Endothelial cell of umbilical vein (primary cell): ENCODE results near the gene SPOPL. TPM values are rescaled to one million over a fixed set of nuclear protein-coding genes. Genes with fewer than 3 reads are reported as not detected.

Experiments
- BruUV-seq: library from RNA; stranded (reverse); fragments of 400-500 nt; replicated peaks from 2 replicates; lab custom pipeline; 2021; lab: Mats Ljungman, UMichigan
- CTCF ChIA-PET: fragments of 300-600, 350-600 bp; sonication (Branson Sonifier 250); formaldehyde crosslinking; loops from one replicate; lab custom pipeline; 2021; ENCODE audit warnings: antibody characterized with exemption, inconsistent platforms; lab: Charles Lee
- POLR2A ChIA-PET: fragments of 300-600, 350-600 bp; sonication (Branson Sonifier 250); formaldehyde crosslinking; loops from one replicate; lab custom pipeline; 2021; ENCODE audit warnings: antibody characterized with exemption, inconsistent platforms; lab: Charles Lee
- DNase-seq: peaks from one replicate; pipeline ENCODE4 v3.0.0-alpha.2; 2011; ENCODE audit warnings: low read depth, low spot score
- FAIRE-seq: peaks from 2 replicates; lab custom pipeline; 2011; peaks lifted over from hg19 to GRCh38; lab: Jason Lieb, UNC
- H2AFZ ChIP-seq: 2 replicates; pipeline ENCODE4 v1.6.0; 2012; ENCODE audit warnings: low read depth, low read length, control low read depth, inconsistent platforms
- H3K27ac ChIP-seq: 2 replicates; pipeline ENCODE4 v1.5.1; 2011; ENCODE audit warnings: low read depth, mild to moderate bottlenecking, control low read depth, low read length, moderate library complexity; ENCODE audit not compliant: insufficient read depth
- H3K27me3 ChIP-seq, 2 experiments: 2 replicates each; pipeline versions ENCODE4 v1.6.0 to v1.6.1; 2011; ENCODE audit warnings: low read length in 2 of 2, mixed read lengths in 1 of 2; ENCODE audit not compliant: control insufficient read depth in 2 of 2, insufficient read depth in 2 of 2
- H3K36me3 ChIP-seq, 2 experiments: 2 replicates in 1 of 2; 3 replicates in 1 of 2; pipeline ENCODE4 v1.5.1; 2011; ENCODE audit warnings: low read length in 2 of 2, mild to moderate bottlenecking in 1 of 2, moderate library complexity in 1 of 2; ENCODE audit not compliant: control insufficient read depth in 2 of 2, insufficient read depth in 2 of 2; ENCODE audit errors: extremely low read depth in 1 of 2
- H3K4me1 ChIP-seq: 3 replicates; pipeline ENCODE4 v1.5.1; 2011; ENCODE audit warnings: mild to moderate bottlenecking, low read length; ENCODE audit not compliant: control insufficient read depth, insufficient read depth; ENCODE audit errors: extremely low read depth
- H3K4me2 ChIP-seq: 2 replicates; pipeline ENCODE4 v1.6.1; 2011; ENCODE audit warnings: low read length, control low read depth, mixed read lengths; ENCODE audit not compliant: insufficient read depth
- H3K4me3 ChIP-seq, 3 experiments: fragments of 200-600 bp in 1 of 3; sonication (generic), shearing (Covaris generic) in 1 of 3; replicated peaks in 1 of 3; 2 replicates each; pipeline ENCODE4 v1.5.1; 2011 to 2016; ENCODE audit warnings: control low read depth in 3 of 3, low read length in 3 of 3, mild to moderate bottlenecking in 2 of 3, inconsistent platforms in 1 of 3, low read depth in 1 of 3, moderate library complexity in 1 of 3; ENCODE audit not compliant: insufficient read depth in 1 of 3
- H3K79me2 ChIP-seq: 2 replicates; pipeline ENCODE4 v1.6.0; 2012; ENCODE audit warnings: low read length, inconsistent platforms; ENCODE audit not compliant: control insufficient read depth, insufficient read depth
- H3K9ac ChIP-seq: replicated peaks from 2 replicates; pipeline ENCODE3; 2011; ENCODE audit warnings: low read length, control low read depth; ENCODE audit not compliant: insufficient read depth; ENCODE audit errors: extremely low read depth
- H3K9me1 ChIP-seq: replicated peaks from 3 replicates; pipeline ENCODE4 v1.6.0; 2011; ENCODE audit warnings: mild to moderate bottlenecking, low read length; ENCODE audit not compliant: control insufficient read depth, insufficient read depth; ENCODE audit errors: extremely low read depth
- H3K9me3 ChIP-seq: replicated peaks from 2 replicates; pipeline ENCODE4 v1.5.1; 2012; ENCODE audit warnings: low read length, inconsistent platforms; ENCODE audit not compliant: control insufficient read depth, insufficient read depth
- H4K20me1 ChIP-seq: replicated peaks from 2 replicates; pipeline ENCODE3; 2011; ENCODE audit warnings: mild to moderate bottlenecking, low read length; ENCODE audit not compliant: control insufficient read depth, insufficient read depth; ENCODE audit errors: extremely low read depth
- CTCF ChIP-seq, 2 donors: IDR thresholded peaks; 1 replicate in 1 of 2; 2 replicates in 1 of 2; pipeline ENCODE4 v1.5.1; 2011; ENCODE audit warnings: low read length in 2 of 2, mild to moderate bottlenecking in 2 of 2, moderate library complexity in 2 of 2, control low read depth in 1 of 2, inconsistent platforms in 1 of 2, low read depth in 1 of 2; ENCODE audit not compliant: insufficient read depth in 1 of 2; ENCODE audit errors: extremely low read depth in 1 of 2
- EZH2 ChIP-seq: IDR thresholded peaks from 2 replicates; pipeline ENCODE4 v1.6.1; 2012; ENCODE audit warnings: borderline replicate concordance, low read depth, mild to moderate bottlenecking, moderate library complexity, low read length, inconsistent platforms; ENCODE audit not compliant: severe bottlenecking
- FOS ChIP-seq: IDR thresholded peaks from 2 replicates; pipeline ENCODE4 v1.6.1; 2011; ENCODE audit warnings: mild to moderate bottlenecking, low read length, moderate library complexity, borderline replicate concordance; ENCODE audit not compliant: insufficient read depth
- GATA2 ChIP-seq: IDR thresholded peaks from 2 replicates; pipeline ENCODE4 v1.7.0; 2011; ENCODE audit warnings: low read depth, mild to moderate bottlenecking, moderate library complexity, mixed read lengths, low read length; ENCODE audit not compliant: insufficient read length, insufficient read depth
- JUN ChIP-seq: IDR thresholded peaks from 2 replicates; pipeline ENCODE4 v1.6.1; 2011; ENCODE audit warnings: borderline replicate concordance, low read depth; ENCODE audit not compliant: insufficient read length, insufficient read depth
- MAX ChIP-seq: IDR thresholded peaks from 2 replicates; pipeline ENCODE4 v1.6.1; 2011; ENCODE audit not compliant: insufficient read depth, insufficient read length
- MYC ChIP-seq: IDR thresholded peaks from one replicate; pipeline ENCODE4 v1.6.1; 2011; ENCODE audit warnings: mild to moderate bottlenecking, low read depth, low read length
- POLR2A ChIP-seq: IDR thresholded peaks from 2 replicates; pipeline ENCODE4 v1.6.1; 2012; ENCODE audit warnings: low read depth, mild to moderate bottlenecking, control low read depth, low read length
- POLR2AphosphoS5 ChIP-seq: IDR thresholded peaks from 2 replicates; pipeline ENCODE4 v1.6.1; 2012; ENCODE audit warnings: low read depth, mild to moderate bottlenecking, control low read depth, low read length, moderate library complexity; ENCODE audit not compliant: insufficient read depth
- dilution Hi-C: fragments of 300-500 bp; cut with MboI; formaldehyde crosslinking; loops from one replicate; pipeline ENCODE4 v1.15.0; 2019; ENCODE audit warnings: low sequenced_read_pairs; ENCODE audit not compliant: extremely low pct_ligation_motif_present
- intact Hi-C: fragments of 100-400 bp; cut with micrococcal nuclease; formaldehyde crosslinking; loops from one replicate; pipeline ENCODE4 v1.10.0; 2022
- polyA plus RNA-seq, 4 experiments: library from polyadenylated mRNA; depleted of rRNA in 3 of 4; stranded (reverse) in 3 of 4; unstranded in 1 of 4; fragments of >200 nt; gene quantifications; 2 replicates each; pipeline versions ENCODE4 v1.2.1 to v1.2.3, GENCODE V29; 2011 to 2012; ENCODE audit warnings: missing spikeins in 1 of 4
- total RNA-seq: library from RNA; stranded (reverse); gene quantifications from 2 replicates; pipeline ENCODE4 v1.2.3, GENCODE V29; 2021

Gene SPOPL
- total and polyA plus RNA-seq, 2 donors (not counting 3 experiments of a cell fraction or from before 2014, with no cell fraction given), result 3.1 to 17.4 TPM

- no peak for DNase-seq
- BruUV-seq, result no TSS peak
- intact Hi-C loops, result no loop called here
- no peaks in the 10 kb centered on the region for H3K9me3 ChIP-seq
- CTCF ChIA-PET, result no interaction called here
- H3K27me3 ChIP-seq, result no peaks in the 10 kb centered on the region
- no peaks in the 10 kb centered on the region for H4K20me1 ChIP-seq
- H3K27ac ChIP-seq, result no peak overlapping the region
- H3K36me3 ChIP-seq, result no peaks in the 10 kb centered on the region
- no peak for TF ChIP-seq GATA2
- TF ChIP-seq CTCF (IDR thresholded peaks at IDR 0.05; ENCODE audit: extremely low read depth in 1 of 2, insufficient read depth in 1 of 2, low read depth in 1 of 2, low read length in 2 of 2), result no peak
- TF ChIP-seq MAX, result no peak
- TF ChIP-seq JUN, result no peak
- no peak overlapping the region for H3K4me2 ChIP-seq
- H2AFZ ChIP-seq, result no peak overlapping the region
- no peaks in the 10 kb centered on the region for H3K9me1 ChIP-seq
- H3K79me2 ChIP-seq, result no peaks in the 10 kb centered on the region
- dilution Hi-C loops, result no loop called here
- POLR2A ChIA-PET, result no interaction called here
- FAIRE-seq, result no peak
- H3K4me1 ChIP-seq, result no peaks in the 10 kb centered on the region
- no peak overlapping the region for H3K9ac ChIP-seq
- H3K4me3 ChIP-seq, result no peak overlapping the region
Observed at GRCh38 chr2:138564586-138565229, 63.1 kb downstream of the SPOPL start.

- intact Hi-C loops (no loop called here), dilution Hi-C loops (no loop called here)
- Histone ChIP-seq H3K4me1 (no peaks in the 10 kb centered on the region), H3K9me3 (no peaks in the 10 kb centered on the region), H3K9me1 (no peaks in the 10 kb centered on the region), H3K79me2 (no peaks in the 10 kb centered on the region), H3K4me3 (no peak overlapping the region), H3K4me2 (no peak overlapping the region), H3K27ac (no peak overlapping the region), H4K20me1 (no peaks in the 10 kb centered on the region), H3K27me3 (no peaks in the 10 kb centered on the region), H2AFZ (no peak overlapping the region), H3K9ac (no peak overlapping the region), H3K36me3 (no peaks in the 10 kb centered on the region)
- no TSS peak for BruUV-seq
- ChIA-PET POLR2A (no interaction called here), CTCF (no interaction called here)
- no peak for DNase-seq
- FAIRE-seq, result no peak
- no peak for TF ChIP-seq POLR2AphosphoS5
- no peak for TF ChIP-seq GATA2
- TF ChIP-seq POLR2A, result no peak
- TF ChIP-seq CTCF (IDR thresholded peaks at IDR 0.05; ENCODE audit: extremely low read depth in 1 of 2, insufficient read depth in 1 of 2, low read depth in 1 of 2, low read length in 2 of 2), result no peak
- TF ChIP-seq FOS, result no peak
- TF ChIP-seq MAX, result no peak
- no peak for TF ChIP-seq JUN
- no peak for TF ChIP-seq EZH2
- TF ChIP-seq MYC, result no peak
Observed at GRCh38 chr2:138565230-138565598, 63.6 kb downstream of the SPOPL start.
